ENCODE results near the gene LGALS9B.
"Not testable (repeated sequence)": the region's sequence is repeated elsewhere in the genome, so short reads cannot be mapped to it uniquely, and the experiment has no call there.

The LGALS9B gene

GRCh38 chr17:20462158-20462557, 5.2 kb downstream of the LGALS9B start:
- not testable (repeated sequence) for H3K9me3 Mint-ChIP-seq; H3K27me3 Mint-ChIP-seq; ATAC-seq (replicated peaks; ENCODE audit: extremely low read depth, poor library complexity, severe bottlenecking); H3K36me3 Mint-ChIP-seq (ENCODE audit: insufficient read depth); DNase-seq (ENCODE audit: low spot score in 2 of 2); H3K4me1 Mint-ChIP-seq; H3K4me3 Mint-ChIP-seq; H3K27ac Mint-ChIP-seq (ENCODE audit: low read depth)

- ATAC-seq (replicated peaks; ENCODE audit: extremely low read depth, poor library complexity, severe bottlenecking); H3K36me3 Mint-ChIP-seq (ENCODE audit: insufficient read depth); H3K27me3 Mint-ChIP-seq; DNase-seq (ENCODE audit: low spot score in 2 of 2); H3K4me3 Mint-ChIP-seq; H3K27ac Mint-ChIP-seq (ENCODE audit: low read depth); H3K9me3 Mint-ChIP-seq; H3K4me1 Mint-ChIP-seq: not testable (repeated sequence)
These were observed 9.4 kb downstream of the LGALS9B start for GRCh38 chr17:20457848-20458381.

- not testable (repeated sequence) for H3K4me3 Mint-ChIP-seq; ATAC-seq (replicated peaks; ENCODE audit: extremely low read depth, poor library complexity, severe bottlenecking)
These were observed 12.2 kb downstream of the LGALS9B start for GRCh38 chr17:20455106-20455505.

GRCh38 chr17:20453820-20454434, 13.4 kb downstream of the LGALS9B start:
- DNase-seq (ENCODE audit: low spot score in 2 of 2); H3K4me1 Mint-ChIP-seq; H3K9me3 Mint-ChIP-seq; H3K36me3 Mint-ChIP-seq (ENCODE audit: insufficient read depth); H3K27ac Mint-ChIP-seq (ENCODE audit: low read depth); H3K27me3 Mint-ChIP-seq; ATAC-seq (replicated peaks; ENCODE audit: extremely low read depth, poor library complexity, severe bottlenecking); H3K4me3 Mint-ChIP-seq: not testable (repeated sequence)

More at GRCh38 chr17:20455106-20455505, 12.2 kb downstream of the LGALS9B start:
- not testable (repeated sequence) for H3K36me3 Mint-ChIP-seq (ENCODE audit: insufficient read depth); H3K4me1 Mint-ChIP-seq; H3K27ac Mint-ChIP-seq (ENCODE audit: low read depth); H3K9me3 Mint-ChIP-seq; H3K27me3 Mint-ChIP-seq; DNase-seq (ENCODE audit: low spot score in 2 of 2)

- H3K4me1 Mint-ChIP-seq; H3K36me3 Mint-ChIP-seq (ENCODE audit: insufficient read depth); H3K4me3 Mint-ChIP-seq; DNase-seq (ENCODE audit: low spot score in 2 of 2); H3K9me3 Mint-ChIP-seq; H3K27me3 Mint-ChIP-seq; H3K27ac Mint-ChIP-seq (ENCODE audit: low read depth): not testable (repeated sequence)
- peak; percentile 80 for ATAC-seq (replicated peaks; ENCODE audit: extremely low read depth, poor library complexity, severe bottlenecking)
These were observed 16.5 kb downstream of the LGALS9B start for GRCh38 chr17:20450852-20451251.

GRCh38 chr17:20447534-20448321, 19.6 kb downstream of the LGALS9B start:
- not testable (repeated sequence) for H3K27ac Mint-ChIP-seq (ENCODE audit: low read depth); DNase-seq (ENCODE audit: low spot score in 2 of 2); ATAC-seq (replicated peaks; ENCODE audit: extremely low read depth, poor library complexity, severe bottlenecking); H3K36me3 Mint-ChIP-seq (ENCODE audit: insufficient read depth); H3K9me3 Mint-ChIP-seq; H3K4me1 Mint-ChIP-seq; H3K27me3 Mint-ChIP-seq; H3K4me3 Mint-ChIP-seq

GRCh38 chr17:20446895-20447294, 20.4 kb downstream of the LGALS9B start:
- H3K4me3 Mint-ChIP-seq; H3K36me3 Mint-ChIP-seq (ENCODE audit: insufficient read depth); H3K4me1 Mint-ChIP-seq; DNase-seq (ENCODE audit: low spot score in 2 of 2); H3K27ac Mint-ChIP-seq (ENCODE audit: low read depth); H3K27me3 Mint-ChIP-seq; H3K9me3 Mint-ChIP-seq; ATAC-seq (replicated peaks; ENCODE audit: extremely low read depth, poor library complexity, severe bottlenecking): not testable (repeated sequence)

GRCh38 chr17:20444581-20445236, 22.6 kb downstream of the LGALS9B start:
- not testable (repeated sequence) for H3K9me3 Mint-ChIP-seq; H3K4me1 Mint-ChIP-seq; H3K4me3 Mint-ChIP-seq; H3K27me3 Mint-ChIP-seq; DNase-seq (ENCODE audit: low spot score in 2 of 2); H3K36me3 Mint-ChIP-seq (ENCODE audit: insufficient read depth); ATAC-seq (replicated peaks; ENCODE audit: extremely low read depth, poor library complexity, severe bottlenecking); H3K27ac Mint-ChIP-seq (ENCODE audit: low read depth)

GRCh38 chr17:20444173-20444572, 23.2 kb downstream of the LGALS9B start:
- not testable (repeated sequence) for H3K4me3 Mint-ChIP-seq; H3K27me3 Mint-ChIP-seq; H3K4me1 Mint-ChIP-seq; ATAC-seq (replicated peaks; ENCODE audit: extremely low read depth, poor library complexity, severe bottlenecking); DNase-seq (ENCODE audit: low spot score in 2 of 2); H3K36me3 Mint-ChIP-seq (ENCODE audit: insufficient read depth); H3K9me3 Mint-ChIP-seq; H3K27ac Mint-ChIP-seq (ENCODE audit: low read depth)

- not testable (repeated sequence) for H3K27ac Mint-ChIP-seq (ENCODE audit: low read depth); H3K36me3 Mint-ChIP-seq (ENCODE audit: insufficient read depth); H3K27me3 Mint-ChIP-seq; ATAC-seq (replicated peaks; ENCODE audit: extremely low read depth, poor library complexity, severe bottlenecking); H3K4me3 Mint-ChIP-seq; H3K4me1 Mint-ChIP-seq; DNase-seq (ENCODE audit: low spot score in 2 of 2); H3K9me3 Mint-ChIP-seq
These were observed 23.7 kb downstream of the LGALS9B start for GRCh38 chr17:20443632-20444031.

- not testable (repeated sequence) for ATAC-seq (replicated peaks; ENCODE audit: extremely low read depth, poor library complexity, severe bottlenecking); H3K27ac Mint-ChIP-seq (ENCODE audit: low read depth); H3K9me3 Mint-ChIP-seq; H3K4me1 Mint-ChIP-seq; H3K36me3 Mint-ChIP-seq (ENCODE audit: insufficient read depth); H3K4me3 Mint-ChIP-seq; DNase-seq (ENCODE audit: low spot score in 2 of 2); H3K27me3 Mint-ChIP-seq
These were observed 26.7 kb downstream of the LGALS9B start for GRCh38 chr17:20440665-20441064.

GRCh38 chr17:20435166-20435565, 32.2 kb downstream of the LGALS9B start:
- not testable (repeated sequence) for H3K36me3 Mint-ChIP-seq (ENCODE audit: insufficient read depth); H3K4me1 Mint-ChIP-seq; H3K4me3 Mint-ChIP-seq; H3K27ac Mint-ChIP-seq (ENCODE audit: low read depth); DNase-seq (ENCODE audit: low spot score in 2 of 2); H3K9me3 Mint-ChIP-seq; ATAC-seq (replicated peaks; ENCODE audit: extremely low read depth, poor library complexity, severe bottlenecking); H3K27me3 Mint-ChIP-seq

- not testable (repeated sequence) for H3K4me3 Mint-ChIP-seq; ATAC-seq (replicated peaks; ENCODE audit: extremely low read depth, poor library complexity, severe bottlenecking); DNase-seq (ENCODE audit: low spot score in 2 of 2); H3K36me3 Mint-ChIP-seq (ENCODE audit: insufficient read depth); H3K9me3 Mint-ChIP-seq; H3K27me3 Mint-ChIP-seq; H3K27ac Mint-ChIP-seq (ENCODE audit: low read depth); H3K4me1 Mint-ChIP-seq
These were observed 34.0 kb downstream of the LGALS9B start for GRCh38 chr17:20433382-20433781.

Data from central memory CD8-positive, alpha-beta T cell (primary cell).